Hepatocyte (in vitro differentiated cells): Measurements from ENCODE around the gene UBL5.

Experiments
- CTCF ChIP-seq: fragments of 200-600 bp; sonication (generic); IDR thresholded peaks from 2 replicates; pipeline ENCODE4 v1.5.1; 2016; ENCODE audit warnings: antibody characterized with exemption, mild to moderate bottlenecking; ENCODE audit not compliant: poor library complexity
- EZH2 ChIP-seq: fragments of 200-600 bp; sonication (generic); IDR thresholded peaks from 2 replicates; pipeline ENCODE4 v1.6.1; 2016; ENCODE audit warnings: antibody characterized with exemption, mild to moderate bottlenecking, borderline replicate concordance

DNA sequence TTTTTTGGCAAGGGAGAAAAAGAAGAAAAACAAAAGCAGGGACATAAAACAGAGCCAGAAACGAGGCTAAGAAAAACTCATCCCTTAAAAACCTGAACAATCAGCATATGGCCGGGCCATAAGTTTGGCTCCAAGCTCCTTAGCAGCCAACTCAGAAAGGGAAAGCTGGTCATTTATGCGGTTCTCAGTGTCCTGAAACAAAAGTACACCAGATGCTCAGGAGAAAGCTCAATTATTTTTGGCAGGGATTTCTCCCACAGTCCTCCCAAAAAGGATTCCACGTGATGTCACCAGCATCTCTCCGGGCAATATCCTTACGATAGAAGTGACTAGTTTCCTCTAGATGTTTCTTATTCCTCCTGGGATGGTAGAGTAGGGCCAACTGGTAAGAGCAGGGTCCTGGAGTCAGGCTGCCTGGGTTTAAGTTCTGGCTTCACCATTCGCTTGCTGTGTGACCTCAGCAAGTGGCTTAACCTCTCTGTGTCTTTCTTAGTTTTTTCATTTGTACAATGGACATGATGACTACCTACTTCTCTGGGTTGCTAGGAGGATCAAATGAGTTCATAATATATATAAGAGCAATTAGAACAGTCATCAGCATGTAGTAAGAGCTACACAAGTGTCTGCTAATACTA lies 41.4 kb downstream of the UBL5 start:
- TF ChIP-seq CTCF (no peak), EZH2 (no peak)
